Measurements from ENCODE around the gene NKIRAS1. TPM values are rescaled to one million over a fixed set of nuclear protein-coding genes. Genes with fewer than 3 reads are reported as not detected.

The NKIRAS1 gene
- total and polyA plus RNA-seq, 2 of the 8 experiments (the other 6 are each of a cell fraction or from before 2014, with no cell fraction given), result 3.4 to 7.0 TPM

DNA sequence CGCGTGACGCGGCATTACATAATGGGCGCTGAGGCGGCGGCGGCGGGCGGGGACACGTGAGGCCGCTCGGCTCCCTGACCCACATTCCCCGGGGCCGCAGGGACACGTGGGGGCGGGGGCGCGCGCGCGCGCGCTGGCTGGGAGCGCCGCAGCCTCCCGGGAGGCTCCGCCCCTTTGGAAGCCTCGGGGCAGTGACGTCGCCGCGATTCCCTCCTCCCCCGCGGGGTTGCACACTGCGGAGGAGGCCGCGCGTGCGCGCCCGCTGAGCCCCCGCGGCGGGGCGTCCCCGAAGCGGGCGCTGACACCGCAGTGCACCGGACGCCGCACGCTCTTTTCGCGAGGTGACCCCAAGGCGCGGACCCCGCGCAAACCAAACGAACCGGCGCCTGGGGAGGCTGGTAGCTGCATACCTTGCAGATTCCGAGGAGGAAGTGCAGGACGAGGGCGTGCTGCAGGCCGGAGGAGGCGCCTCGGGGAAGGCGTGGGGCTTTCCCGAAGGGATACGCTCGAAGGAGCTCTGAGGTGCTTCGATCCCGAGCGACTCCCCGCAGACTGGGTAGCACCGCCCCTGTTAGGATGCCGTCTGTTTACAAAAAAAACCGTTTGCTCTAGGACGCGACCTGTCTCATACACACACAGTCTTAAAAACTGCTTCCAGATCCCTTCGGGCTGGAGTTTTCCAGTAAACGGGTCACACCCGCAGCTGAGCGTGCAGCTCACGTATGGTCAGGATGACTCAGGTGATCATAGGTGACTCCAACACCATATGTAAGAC, 29.3 kb upstream of the NKIRAS1 start (continued):
- TF ChIP-seq, protein P1, sequence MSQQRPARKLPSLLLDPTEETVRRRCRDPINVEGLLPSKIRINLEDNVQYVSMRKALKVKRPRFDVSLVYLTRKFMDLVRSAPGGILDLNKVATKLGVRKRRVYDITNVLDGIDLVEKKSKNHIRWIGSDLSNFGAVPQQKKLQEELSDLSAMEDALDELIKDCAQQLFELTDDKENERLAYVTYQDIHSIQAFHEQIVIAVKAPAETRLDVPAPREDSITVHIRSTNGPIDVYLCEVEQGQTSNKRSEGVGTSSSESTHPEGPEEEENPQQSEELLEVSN (IDR thresholded peaks at IDR 0.05), result peak; percentile 67; the same call in 1 of the 2 replicates
- TF ChIP-seq TBP (IDR thresholded peaks at IDR 0.05; ENCODE audit: low read depth, low read length) (peak; percentile 51), KDM1A (IDR thresholded peaks at IDR 0.05; ENCODE audit: borderline replicate concordance, low read length) (no peak), SIX5 (IDR thresholded peaks at IDR 0.05; ENCODE audit: low read depth, low read length) (no peak), JUND (IDR thresholded peaks at IDR 0.05; ENCODE audit: low read length) (no peak), ASH2L (IDR thresholded peaks at IDR 0.05; ENCODE audit: low read length) (peak; percentile 97), SP4 (IDR thresholded peaks at IDR 0.05; ENCODE audit: low read length) (0 out of 2 replicates have a peak, but pooled peaks have one; percentile 58), RXRA (IDR thresholded peaks at IDR 0.05; ENCODE audit: insufficient read depth, low read depth, low read length) (no peak), CHD1 (IDR thresholded peaks at IDR 0.05; ENCODE audit: low read depth, low read length) (no peak), CREB1 (IDR thresholded peaks at IDR 0.05) (peak; percentile 93), YY1 (IDR thresholded peaks at IDR 0.05; ENCODE audit: low read depth, low read length) (0 out of 2 replicates have a peak, but pooled peaks have one; percentile 9), HDAC6 (IDR thresholded peaks at IDR 0.05; ENCODE audit: low read depth, low read length) (no peak)
- TF ChIP-seq, protein P2, sequence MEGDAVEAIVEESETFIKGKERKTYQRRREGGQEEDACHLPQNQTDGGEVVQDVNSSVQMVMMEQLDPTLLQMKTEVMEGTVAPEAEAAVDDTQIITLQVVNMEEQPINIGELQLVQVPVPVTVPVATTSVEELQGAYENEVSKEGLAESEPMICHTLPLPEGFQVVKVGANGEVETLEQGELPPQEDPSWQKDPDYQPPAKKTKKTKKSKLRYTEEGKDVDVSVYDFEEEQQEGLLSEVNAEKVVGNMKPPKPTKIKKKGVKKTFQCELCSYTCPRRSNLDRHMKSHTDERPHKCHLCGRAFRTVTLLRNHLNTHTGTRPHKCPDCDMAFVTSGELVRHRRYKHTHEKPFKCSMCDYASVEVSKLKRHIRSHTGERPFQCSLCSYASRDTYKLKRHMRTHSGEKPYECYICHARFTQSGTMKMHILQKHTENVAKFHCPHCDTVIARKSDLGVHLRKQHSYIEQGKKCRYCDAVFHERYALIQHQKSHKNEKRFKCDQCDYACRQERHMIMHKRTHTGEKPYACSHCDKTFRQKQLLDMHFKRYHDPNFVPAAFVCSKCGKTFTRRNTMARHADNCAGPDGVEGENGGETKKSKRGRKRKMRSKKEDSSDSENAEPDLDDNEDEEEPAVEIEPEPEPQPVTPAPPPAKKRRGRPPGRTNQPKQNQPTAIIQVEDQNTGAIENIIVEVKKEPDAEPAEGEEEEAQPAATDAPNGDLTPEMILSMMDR (IDR thresholded peaks at IDR 0.05; ENCODE audit: control extremely low read depth in 1 of 3, insufficient read depth in 1 of 3, low read depth in 1 of 3, low read length in 3 of 3), result no peak
- TF ChIP-seq, protein P3, sequence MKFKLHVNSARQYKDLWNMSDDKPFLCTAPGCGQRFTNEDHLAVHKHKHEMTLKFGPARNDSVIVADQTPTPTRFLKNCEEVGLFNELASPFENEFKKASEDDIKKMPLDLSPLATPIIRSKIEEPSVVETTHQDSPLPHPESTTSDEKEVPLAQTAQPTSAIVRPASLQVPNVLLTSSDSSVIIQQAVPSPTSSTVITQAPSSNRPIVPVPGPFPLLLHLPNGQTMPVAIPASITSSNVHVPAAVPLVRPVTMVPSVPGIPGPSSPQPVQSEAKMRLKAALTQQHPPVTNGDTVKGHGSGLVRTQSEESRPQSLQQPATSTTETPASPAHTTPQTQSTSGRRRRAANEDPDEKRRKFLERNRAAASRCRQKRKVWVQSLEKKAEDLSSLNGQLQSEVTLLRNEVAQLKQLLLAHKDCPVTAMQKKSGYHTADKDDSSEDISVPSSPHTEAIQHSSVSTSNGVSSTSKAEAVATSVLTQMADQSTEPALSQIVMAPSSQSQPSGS (IDR thresholded peaks at IDR 0.05; ENCODE audit: low read length), result peak; percentile 94

Measured in H1 (cell line).